H1 (cell line): ENCODE measurements around the gene SIRT5. TPM values are rescaled to one million over a fixed set of nuclear protein-coding genes. Genes with fewer than 3 reads are reported as not detected.

Source experiments
- CTCF ChIA-PET: fragments of 300-600 bp; sonication (Branson Sonifier 250); formaldehyde crosslinking; loops from one replicate; lab custom pipeline; 2021; ENCODE audit not compliant: partially characterized antibody; lab: Charles Lee
- POLR2A ChIA-PET: fragments of 300-600 bp; sonication (Branson Sonifier 250); formaldehyde crosslinking; loops from one replicate; lab custom pipeline; 2021; ENCODE audit warnings: inconsistent platforms; ENCODE audit not compliant: partially characterized antibody; lab: Charles Lee
- DNase-seq, 2 experiments: peaks; one replicate each; pipeline versions ENCODE4 v3.0.0 to v3.0.0-alpha.2; 2010 to 2022; ENCODE audit warnings: low spot score in 2 of 2, low read depth in 1 of 2, mixed read lengths in 1 of 2
- FAIRE-seq: peaks from 2 replicates; lab custom pipeline; 2011; peaks lifted over from hg19 to GRCh38; lab: Jason Lieb, UNC
- H2AFZ ChIP-seq: 2 replicates; pipeline ENCODE4 v1.8.1; 2012; ENCODE audit warnings: low read length, inconsistent platforms
- H2AK5ac ChIP-seq: 2 replicates; pipeline ENCODE4 v1.6.1; 2013; ENCODE audit warnings: low read depth, low read length
- H2BK120ac ChIP-seq: replicated peaks from 2 replicates; pipeline ENCODE3; 2013; ENCODE audit warnings: low read depth, low read length, inconsistent platforms
- H2BK12ac ChIP-seq: 2 replicates; pipeline ENCODE4 v1.6.1; 2013; ENCODE audit warnings: low read depth, low read length
- H2BK15ac ChIP-seq: 2 replicates; pipeline ENCODE4 v1.6.1; 2013; ENCODE audit warnings: low read length
- H2BK20ac ChIP-seq: 2 replicates; pipeline ENCODE4 v1.6.1; 2013; ENCODE audit warnings: low read length
- H2BK5ac ChIP-seq: 2 replicates; pipeline ENCODE4 v1.6.1; 2013; ENCODE audit warnings: low read depth, low read length
- H3K14ac ChIP-seq: 2 replicates; pipeline ENCODE4 v1.6.1; 2013; ENCODE audit warnings: inconsistent platforms; ENCODE audit not compliant: insufficient read length
- H3K18ac ChIP-seq: 2 replicates; pipeline ENCODE4 v1.6.1; 2013; ENCODE audit warnings: low read length; ENCODE audit errors: extremely low read depth
- H3K23ac ChIP-seq: 2 replicates; pipeline ENCODE4 v1.6.1; 2013; ENCODE audit warnings: inconsistent platforms; ENCODE audit not compliant: insufficient read length
- H3K23me2 ChIP-seq: 2 replicates; pipeline ENCODE4 v1.6.1; 2013; ENCODE audit warnings: low read depth, low read length
- H3K27ac ChIP-seq: 2 replicates; pipeline ENCODE4 v1.6.1; 2011; ENCODE audit warnings: low read depth, low read length, inconsistent platforms
- H3K27me3 ChIP-seq, 4 experiments: replicated peaks in 1 of 4; 1 replicate in 1 of 4; 2 replicates in 3 of 4; pipeline versions ENCODE4 v1.6.1 to v1.8.1; 2011 to 2013; ENCODE audit warnings: low read length in 3 of 4, mild to moderate bottlenecking in 3 of 4, inconsistent platforms in 2 of 4, mixed read lengths in 2 of 4, moderate library complexity in 1 of 4; ENCODE audit not compliant: control insufficient read depth in 3 of 4, insufficient read depth in 3 of 4; ENCODE audit errors: extremely low read depth in 1 of 4
- H3K36me3 ChIP-seq, 4 experiments: 2 replicates each; pipeline versions ENCODE4 v1.6.1 to v1.8.1; 2011 to 2013; ENCODE audit warnings: mild to moderate bottlenecking in 4 of 4, low read length in 3 of 4, moderate library complexity in 2 of 4, control low read depth in 1 of 4, inconsistent platforms in 1 of 4; ENCODE audit not compliant: insufficient read depth in 4 of 4, control insufficient read depth in 2 of 4
- H3K4ac ChIP-seq: replicated peaks from 2 replicates; pipeline ENCODE3; 2013; ENCODE audit warnings: low read length, low read depth, mixed read lengths, inconsistent platforms; ENCODE audit not compliant: insufficient read length
- H3K4me1 ChIP-seq, 4 experiments: replicated peaks in 1 of 4; 1 replicate in 1 of 4; 2 replicates in 3 of 4; pipeline versions ENCODE4 v1.6.1 to v1.8.1; 2011 to 2013; ENCODE audit warnings: low read length in 3 of 4, inconsistent platforms in 2 of 4, mixed read lengths in 1 of 4; ENCODE audit not compliant: insufficient read depth in 4 of 4, control insufficient read depth in 3 of 4
- H3K4me2 ChIP-seq, 2 experiments: 2 replicates each; pipeline versions ENCODE4 v1.6.1 to v1.8.1; 2011 to 2013; ENCODE audit warnings: low read depth in 2 of 2, low read length in 2 of 2, control low read depth in 1 of 2, inconsistent platforms in 1 of 2, mild to moderate bottlenecking in 1 of 2; ENCODE audit not compliant: insufficient read depth in 1 of 2
- H3K4me3 ChIP-seq, 4 experiments: fragments of 200-600, 300-600 bp in 1 of 4; sonication (generic), shearing (Covaris generic), sonication (Bioruptor Twin) in 1 of 4; 2 replicates each; pipeline versions ENCODE4 v1.5.1 to v1.8.1; 2011 to 2016; ENCODE audit warnings: low read length in 4 of 4, low read depth in 3 of 4, control low read depth in 2 of 4, inconsistent platforms in 2 of 4, mild to moderate bottlenecking in 2 of 4, mixed read lengths in 1 of 4, moderate library complexity in 1 of 4; ENCODE audit not compliant: insufficient read depth in 2 of 4; ENCODE audit errors: extremely low read depth in 1 of 4
- H3K56ac ChIP-seq: replicated peaks from 2 replicates; pipeline ENCODE3; 2013; ENCODE audit warnings: low read depth, mild to moderate bottlenecking, mixed read lengths, low read length, inconsistent platforms; ENCODE audit not compliant: insufficient read length
- H3K79me1 ChIP-seq: 2 replicates; pipeline ENCODE4 v1.6.1; 2013; ENCODE audit warnings: low read depth, low read length, control low read depth
- H3K79me2 ChIP-seq, 2 experiments: 2 replicates each; pipeline versions ENCODE4 v1.6.1 to v1.8.1; 2012 to 2013; ENCODE audit warnings: low read length in 2 of 2, mild to moderate bottlenecking in 2 of 2, inconsistent platforms in 1 of 2; ENCODE audit not compliant: insufficient read depth in 2 of 2, control insufficient read depth in 1 of 2
- H3K9ac ChIP-seq, 4 experiments: replicated peaks in 1 of 4; 1 replicate in 1 of 4; 2 replicates in 3 of 4; pipeline versions ENCODE4 v1.6.1 to v1.8.1; 2011 to 2013; ENCODE audit warnings: low read depth in 3 of 4, low read length in 3 of 4, control low read depth in 2 of 4, mild to moderate bottlenecking in 2 of 4, moderate library complexity in 2 of 4, inconsistent platforms in 1 of 4; ENCODE audit errors: extremely low read depth in 1 of 4
- H3K9me3 ChIP-seq, 2 experiments: 2 replicates each; pipeline versions ENCODE4 v1.6.1 to v1.8.1; 2012 to 2013; ENCODE audit warnings: mild to moderate bottlenecking in 2 of 2, moderate library complexity in 2 of 2, control low read depth in 1 of 2, inconsistent platforms in 1 of 2, low read depth in 1 of 2, low read length in 1 of 2, mixed read lengths in 1 of 2; ENCODE audit not compliant: insufficient read depth in 2 of 2
- H4K20me1 ChIP-seq, 2 experiments: replicated peaks in 1 of 2; 2 replicates each; pipeline versions ENCODE3 to v1.8.1; 2011 to 2013; ENCODE audit warnings: inconsistent platforms in 2 of 2, low read length in 2 of 2, mild to moderate bottlenecking in 1 of 2; ENCODE audit not compliant: insufficient read depth in 2 of 2, control insufficient read depth in 1 of 2
- H4K5ac ChIP-seq: 2 replicates; pipeline ENCODE4 v1.6.1; 2013; ENCODE audit warnings: low read length, low read depth, mixed read lengths, inconsistent platforms; ENCODE audit not compliant: insufficient read length
- H4K8ac ChIP-seq: 2 replicates; pipeline ENCODE4 v1.8.0; 2013; ENCODE audit warnings: mild to moderate bottlenecking, moderate library complexity, low read length, inconsistent platforms; ENCODE audit not compliant: insufficient read depth; ENCODE audit errors: extremely low read depth
- H4K91ac ChIP-seq: replicated peaks from 2 replicates; pipeline ENCODE3; 2013; ENCODE audit warnings: low read length, mixed read lengths, inconsistent platforms; ENCODE audit not compliant: insufficient read length
- BCL11A ChIP-seq, 2 experiments: IDR thresholded peaks; one replicate each; pipeline ENCODE4 v1.6.1; 2011; ENCODE audit warnings: low read depth in 2 of 2, low read length in 2 of 2, mild to moderate bottlenecking in 2 of 2
- FOSL1 ChIP-seq: IDR thresholded peaks from 2 replicates; pipeline ENCODE4 v1.6.1; 2011; ENCODE audit warnings: mild to moderate bottlenecking, low read depth, low read length, moderate library complexity; ENCODE audit not compliant: insufficient read depth
- GTF2F1 ChIP-seq: IDR thresholded peaks from 2 replicates; pipeline ENCODE4 v1.6.1; 2012; ENCODE audit warnings: low read depth, low read length, improper control_type of control experiment, borderline replicate concordance
- KDM4A ChIP-seq: IDR thresholded peaks from one replicate; pipeline ENCODE4 v1.7.1; 2012; ENCODE audit warnings: low read depth, mild to moderate bottlenecking, moderate library complexity, low read length, inconsistent platforms; ENCODE audit not compliant: severe bottlenecking
- TBP ChIP-seq: IDR thresholded peaks from 2 replicates; pipeline ENCODE4 v1.6.1; 2011; ENCODE audit warnings: low read depth, low read length, improper control_type of control experiment
- TCF12 ChIP-seq: IDR thresholded peaks from 2 replicates; pipeline ENCODE4 v1.6.1; 2011; ENCODE audit warnings: low read depth, mild to moderate bottlenecking, low read length
- TEAD4 ChIP-seq: IDR thresholded peaks from 2 replicates; pipeline ENCODE4 v1.6.1; 2012; ENCODE audit warnings: low read depth, low read length, inconsistent platforms, mixed read lengths
- WGBS, 2 experiments: shearing (Covaris generic) in 1 of 2; methylation state at CpG; one replicate each; pipeline versions ENCODE4 v1.1.6 to v1.1.7; 2013 to 2015; ENCODE audit warnings: low lambda C conversion rate in 2 of 2, mixed read lengths in 2 of 2, inconsistent platforms in 1 of 2, low coverage in 1 of 2, missing lambda C conversion rate in 1 of 2; ENCODE audit not compliant: insufficient replicate concordance in 2 of 2, insufficient coverage in 1 of 2, insufficient read length in 1 of 2; ENCODE audit errors: extremely low coverage in 1 of 2, missing lambda C conversion rate in 1 of 2; 5-methylcytosine and 5-hydroxymethylcytosine counted together
- polyA plus RNA-seq, 7 experiments: library from polyadenylated mRNA; depleted of rRNA in 3 of 7; stranded (reverse) in 5 of 7; unstranded in 2 of 7; fragments of >200 nt in 5 of 7; fragments of 200-250 nt in 2 of 7; gene quantifications; 1 replicate in 5 of 7; 2 replicates in 1 of 7; 4 replicates in 1 of 7; pipeline versions ENCODE4 v1.2.1 to v1.2.3, GENCODE V29; 2011 to 2013; ENCODE audit warnings: missing spikeins in 2 of 7, mixed read lengths in 2 of 7
- total RNA-seq: library from RNA; stranded (reverse); fragmentation: NEBNext Ultra II Directional; extraction: Animal tissue kit (Norgen Biotek cat#: 25700); gene quantifications from 2 replicates; pipeline ENCODE4 v1.2.1, GENCODE V29; 2021

Gene SIRT5
- total and polyA plus RNA-seq, 2 of the 8 experiments (the other 6 are each of a cell fraction or from before 2014, with no cell fraction given) = 7.4 to 14.7 TPM

GRCh38 chr6:13604135-13604534 is 29.7 kb downstream of the SIRT5 start:
- Histone ChIP-seq H3K79me2 (no peaks in the 10 kb centered on the region), H4K8ac (no peak overlapping the region), H3K4me2 (no peak overlapping the region), H3K4me1 (no peaks in the 10 kb centered on the region), H2BK15ac (no peak overlapping the region), H2BK5ac (no peak overlapping the region), H3K4ac (no peak overlapping the region), H3K14ac (no peak overlapping the region), H2AK5ac (no peak overlapping the region), H3K23me2 (no peaks in the 10 kb centered on the region), H3K36me3 (peaks cover 0 to 13% (median 5%) of the 10 kb centered on the region in 4 experiments; a peak in 2 of 8 replicates), H2AFZ (no peak overlapping the region), H3K18ac (no peak overlapping the region), H3K9me3 (no peaks in the 10 kb centered on the region), H3K27me3 (no peaks in the 10 kb centered on the region), H3K56ac (no peak overlapping the region), H4K5ac (no peak overlapping the region), H3K9ac (no peak overlapping the region), H4K20me1 (no peaks in the 10 kb centered on the region), H3K4me3 (no peak overlapping the region), H3K23ac (no peak overlapping the region), H2BK12ac (no peak overlapping the region), H4K91ac (no peak overlapping the region), H2BK120ac (no peak overlapping the region), H3K27ac (no peak overlapping the region), H3K79me1 (no peaks in the 10 kb centered on the region), H2BK20ac (no peak overlapping the region)
- WGBS, 2 experiments = 89% methylated on average over 4 of the region's 4 CpGs; no CpG with 5 or more reads in 1 of the 2 experiments
- TF ChIP-seq BCL11A (IDR thresholded peaks at IDR 0.05; ENCODE audit: low read depth in 2 of 2, low read length in 2 of 2) (no peak), TCF12 (no peak), TBP (no peak), GTF2F1 (no peak), KDM4A (no peak), FOSL1 (no peak), TEAD4 (no peak)
- no peak for DNase-seq
- CTCF ChIA-PET = interaction anchor here (0.6 to 2.0 kb wide), 4 partner anchors 9 to 168 kb away, joined by 3 to 8 read pairs (median 4); partner anchors contain the start of gene SIRT5
- no peak for FAIRE-seq
- POLR2A ChIA-PET = interaction anchor here (1.3 to 1.9 kb wide), 3 partner anchors 9 to 12 kb away, joined by 5 to 8 read pairs (median 7); partner anchors contain the start of gene NOL7
